Superior temporal gyrus (tissue), 1 donor: ENCODE results near the gene DNAI7.

Experiments
- DNase-seq: peaks from one replicate; pipeline ENCODE4 v3.0.0-alpha.2; 2016; ENCODE audit errors: extremely low spot score

DNAI7 gene

GRCh38 chr12:25195056-25195971 lies at the start of gene DNAI7, which contains the start of gene ETFRF1:
TSS of gene DNAI7 (minus strand) at chr12:25195160. CDS start at chr12:25195078, 82 bp downstream.
TSS of gene ETFRF1 (plus strand) at chr12:25195237. CDS start at chr12:25203957, 8,720 bp downstream.
- DNase-seq: peak; percentile 92

GRCh38 chr12:25243680-25243990 lies 48.7 kb upstream of the DNAI7 start:
- DNase-seq: no peak

- no peak for DNase-seq
Observed at GRCh38 chr12:25242981-25243679, 48.2 kb upstream of the DNAI7 start.

- DNase-seq: peak; percentile 85
Observed at GRCh38 chr12:25241167-25242020, 46.4 kb upstream of the DNAI7 start.

GRCh38 chr12:25236626-25237025 lies 41.7 kb upstream of the DNAI7 start:
- no peak for DNase-seq

- no peak for DNase-seq
Observed at GRCh38 chr12:25236190-25236589, 41.2 kb upstream of the DNAI7 start.

- no peak for DNase-seq
Observed at GRCh38 chr12:25213338-25213737, 18.4 kb upstream of the DNAI7 start.

- DNase-seq: no peak
Observed at GRCh38 chr12:25208554-25208953, 13.6 kb upstream of the DNAI7 start.

- DNase-seq: no peak
Observed at GRCh38 chr12:25207846-25208245, 12.9 kb upstream of the DNAI7 start.

GRCh38 chr12:25207411-25207810 lies 12.5 kb upstream of the DNAI7 start:
- DNase-seq: no peak

GRCh38 chr12:25202137-25202536 lies 7.2 kb upstream of the DNAI7 start:
- DNase-seq: no peak

GRCh38 chr12:25200703-25201102 lies 5.7 kb upstream of the DNAI7 start:
- DNase-seq: no peak

GRCh38 chr12:25197608-25198007 lies 2.6 kb upstream of the DNAI7 start:
- DNase-seq: no peak

GRCh38 chr12:25194722-25195055 lies 271 bp downstream of the DNAI7 start:
- peak; percentile 35 for DNase-seq

GRCh38 chr12:25194214-25194613 lies 746 bp downstream of the DNAI7 start:
- no peak for DNase-seq

- no peak for DNase-seq
Observed at GRCh38 chr12:25190793-25191192, 4.2 kb downstream of the DNAI7 start.

GRCh38 chr12:25189656-25190055 lies 5.3 kb downstream of the DNAI7 start:
- no peak for DNase-seq

GRCh38 chr12:25187781-25188180 lies 7.2 kb downstream of the DNAI7 start:
- DNase-seq: no peak

GRCh38 chr12:25186788-25187402 lies 8.1 kb downstream of the DNAI7 start:
- DNase-seq: no peak

- DNase-seq: no peak
Observed at GRCh38 chr12:25186038-25186787, 8.7 kb downstream of the DNAI7 start.

- no peak for DNase-seq
Observed at GRCh38 chr12:25184132-25184531, 10.8 kb downstream of the DNAI7 start.
